ENCODE data around the gene APEH. TPM values are rescaled to one million over a fixed set of nuclear protein-coding genes. Genes with fewer than 3 reads are reported as not detected.

APEH gene
- total and polyA plus RNA-seq, 2 of the 4 experiments (the other 2 are of a cell fraction): 89.2 to 142 TPM

- no TSS peak for BruUV-seq (replicated peaks)
- Histone ChIP-seq H3K14ac (replicated peaks; ENCODE audit: low read depth, low read length) (no peak overlapping the region), H2AFZ (replicated peaks; ENCODE audit: low read length, poor library complexity) (no peak overlapping the region), H3K27ac (ENCODE audit: insufficient read depth, low read length) (no peak overlapping the region), H3K9ac (ENCODE audit: low read depth, low read length) (no peak overlapping the region), H2BK5ac (ENCODE audit: low read depth, low read length, poor library complexity, severe bottlenecking) (no peak overlapping the region), H2BK15ac (ENCODE audit: low read depth, low read length) (no peak overlapping the region), H4K20me1 (ENCODE audit: insufficient read depth, low read length) (peaks cover 8% of the 10 kb centered on the region; the same call in 1 of the 2 replicates), H3K4me2 (ENCODE audit: low read depth, low read length) (no peak overlapping the region), H2AK9ac (replicated peaks; ENCODE audit: low read depth, low read length, poor library complexity) (no peak overlapping the region), H3K4ac (ENCODE audit: low read depth, low read length) (no peak overlapping the region), H2BK20ac (ENCODE audit: low read depth, low read length) (no peak overlapping the region), H3K36me3 (ENCODE audit: control insufficient read depth, insufficient read depth, low read length) (peaks cover 45% of the 10 kb centered on the region), H3K4me1 (ENCODE audit: control insufficient read depth, insufficient read depth, low read length) (peaks cover 11% of the 10 kb centered on the region), H2AK5ac (ENCODE audit: low read depth, low read length) (no peak overlapping the region), H3K56ac (ENCODE audit: extremely low read depth, insufficient read depth, low read length) (no peak overlapping the region), H3K79me1 (ENCODE audit: low read depth in 1 of 2, low read length in 2 of 2) (peaks cover 11 to 24% of the 10 kb centered on the region in 2 experiments), H3K9me3 (ENCODE audit: control insufficient read depth, insufficient read depth, low read length) (no peaks in the 10 kb centered on the region), H3K27me3 (ENCODE audit: control insufficient read depth, insufficient read depth, low read length) (no peaks in the 10 kb centered on the region), H4K8ac (ENCODE audit: low read depth in 2 of 2, low read length in 2 of 2) (no peak overlapping the region), H4K91ac (ENCODE audit: insufficient read depth, low read depth, low read length) (no peak overlapping the region), H2BK120ac (ENCODE audit: low read depth, low read length) (no peak overlapping the region), H3K4me3 (ENCODE audit: insufficient read depth, low read depth, low read length) (no peak overlapping the region), H3K23ac (ENCODE audit: low read depth, low read length) (no peak overlapping the region), H4K5ac (ENCODE audit: low read depth, low read length) (no peak overlapping the region), H3K9me1 (ENCODE audit: insufficient read depth, low read length) (peaks cover 5% of the 10 kb centered on the region; the same call in 1 of the 2 replicates), H3K18ac (ENCODE audit: low read depth, low read length) (no peak overlapping the region)
- DNase-seq (no peak), ATAC-seq (ENCODE audit: low read depth) (no peak)
- CTCF ChIA-PET: no interaction called here
- 93% methylated on average over 8 of the region's 19 CpGs; no CpG with 5 or more reads in 1 of the 2 experiments for WGBS, 2 experiments (ENCODE audit: extremely low coverage in 2 of 2, insufficient read length in 1 of 2)
- in situ Hi-C loops (cut with MboI; ENCODE audit: low sequenced_read_pairs) (no loop called here), intact Hi-C loops (cut with micrococcal nuclease) (no loop called here), dilution Hi-C loops (cut with HindIII; ENCODE audit: low sequenced_read_pairs, unreplicated experiment) (no loop called here)
- TF ChIP-seq RFX5 (IDR thresholded peaks at IDR 0.05; ENCODE audit: low read depth, low read length) (no peak), CEBPB (IDR thresholded peaks at IDR 0.05; ENCODE audit: low read depth, low read length) (no peak), USF2 (IDR thresholded peaks at IDR 0.05; ENCODE audit: low read depth, low read length) (no peak), CHD1 (IDR thresholded peaks at IDR 0.05; ENCODE audit: low read depth, low read length) (no peak), SMC3 (IDR thresholded peaks at IDR 0.05; ENCODE audit: low read depth, low read length) (no peak), FOS (IDR thresholded peaks at IDR 0.05; ENCODE audit: low read depth, low read length) (no peak), RAD21 (IDR thresholded peaks at IDR 0.05; ENCODE audit: low read length) (no peak), NFE2L2 (IDR thresholded peaks at IDR 0.05; ENCODE audit: low read depth, low read length) (no peak)
- TF ChIP-seq, protein P1, sequence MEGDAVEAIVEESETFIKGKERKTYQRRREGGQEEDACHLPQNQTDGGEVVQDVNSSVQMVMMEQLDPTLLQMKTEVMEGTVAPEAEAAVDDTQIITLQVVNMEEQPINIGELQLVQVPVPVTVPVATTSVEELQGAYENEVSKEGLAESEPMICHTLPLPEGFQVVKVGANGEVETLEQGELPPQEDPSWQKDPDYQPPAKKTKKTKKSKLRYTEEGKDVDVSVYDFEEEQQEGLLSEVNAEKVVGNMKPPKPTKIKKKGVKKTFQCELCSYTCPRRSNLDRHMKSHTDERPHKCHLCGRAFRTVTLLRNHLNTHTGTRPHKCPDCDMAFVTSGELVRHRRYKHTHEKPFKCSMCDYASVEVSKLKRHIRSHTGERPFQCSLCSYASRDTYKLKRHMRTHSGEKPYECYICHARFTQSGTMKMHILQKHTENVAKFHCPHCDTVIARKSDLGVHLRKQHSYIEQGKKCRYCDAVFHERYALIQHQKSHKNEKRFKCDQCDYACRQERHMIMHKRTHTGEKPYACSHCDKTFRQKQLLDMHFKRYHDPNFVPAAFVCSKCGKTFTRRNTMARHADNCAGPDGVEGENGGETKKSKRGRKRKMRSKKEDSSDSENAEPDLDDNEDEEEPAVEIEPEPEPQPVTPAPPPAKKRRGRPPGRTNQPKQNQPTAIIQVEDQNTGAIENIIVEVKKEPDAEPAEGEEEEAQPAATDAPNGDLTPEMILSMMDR (conservative IDR thresholded peaks at IDR 0.05; ENCODE audit: low read depth, low read length): no peak
- POLR2A ChIA-PET (ENCODE audit: unreplicated experiment): no interaction called here
Measured at GRCh38 chr3:49727154-49727923, 53.2 kb downstream of the APEH start.
